Activated CD4-positive, alpha-beta T cell treated with anti-CD3 and anti-CD28 coated beads, Interleukin-2, amount 10 ng/mL, durations not matched to agents 7 days and 5 days (primary cell): ENCODE results near the gene NTNG2. TPM values are rescaled to one million over a fixed set of nuclear protein-coding genes. Genes with fewer than 3 reads are reported as not detected.

Experiments
- CTCF ChIA-PET: fragments of 350-600 bp; sonication (Branson Sonifier 250); formaldehyde crosslinking; loops from one replicate; lab custom pipeline; 2021; ENCODE audit warnings: antibody characterized with exemption; lab: Charles Lee
- POLR2A ChIA-PET: fragments of 350-600 bp; sonication (Branson Sonifier 250); formaldehyde crosslinking; loops from one replicate; lab custom pipeline; 2021; ENCODE audit warnings: antibody characterized with exemption; lab: Charles Lee
- DNase-seq: peaks from one replicate; pipeline ENCODE4 v3.0.0-alpha.2; 2020
- H3K27ac Mint-ChIP-seq: one replicate; pipeline ENCODE4 v1.8.0; 2021; ENCODE audit warnings: mild to moderate bottlenecking, moderate library complexity, mixed read lengths
- H3K27me3 Mint-ChIP-seq: one replicate; pipeline ENCODE4 v1.8.0; 2021; ENCODE audit warnings: mixed read lengths
- H3K36me3 Mint-ChIP-seq: one replicate; pipeline ENCODE4 v1.8.0; 2021; ENCODE audit warnings: low read depth, mixed read lengths
- H3K4me1 Mint-ChIP-seq: one replicate; pipeline ENCODE4 v1.8.0; 2021; ENCODE audit warnings: mixed read lengths
- H3K4me3 Mint-ChIP-seq: one replicate; pipeline ENCODE4 v1.8.0; 2021; ENCODE audit warnings: mild to moderate bottlenecking, moderate library complexity, mixed read lengths
- H3K9me3 Mint-ChIP-seq: one replicate; pipeline ENCODE4 v1.8.0; 2021; ENCODE audit warnings: mixed read lengths
- total RNA-seq, 2 experiments: library from RNA; stranded (reverse); gene quantifications; one replicate each; pipeline ENCODE4 v1.2.3, GENCODE V29; 2021

NTNG2 gene
- total RNA-seq, 2 experiments from 2014 or later = 5.4 to 6.6 TPM

DNA sequence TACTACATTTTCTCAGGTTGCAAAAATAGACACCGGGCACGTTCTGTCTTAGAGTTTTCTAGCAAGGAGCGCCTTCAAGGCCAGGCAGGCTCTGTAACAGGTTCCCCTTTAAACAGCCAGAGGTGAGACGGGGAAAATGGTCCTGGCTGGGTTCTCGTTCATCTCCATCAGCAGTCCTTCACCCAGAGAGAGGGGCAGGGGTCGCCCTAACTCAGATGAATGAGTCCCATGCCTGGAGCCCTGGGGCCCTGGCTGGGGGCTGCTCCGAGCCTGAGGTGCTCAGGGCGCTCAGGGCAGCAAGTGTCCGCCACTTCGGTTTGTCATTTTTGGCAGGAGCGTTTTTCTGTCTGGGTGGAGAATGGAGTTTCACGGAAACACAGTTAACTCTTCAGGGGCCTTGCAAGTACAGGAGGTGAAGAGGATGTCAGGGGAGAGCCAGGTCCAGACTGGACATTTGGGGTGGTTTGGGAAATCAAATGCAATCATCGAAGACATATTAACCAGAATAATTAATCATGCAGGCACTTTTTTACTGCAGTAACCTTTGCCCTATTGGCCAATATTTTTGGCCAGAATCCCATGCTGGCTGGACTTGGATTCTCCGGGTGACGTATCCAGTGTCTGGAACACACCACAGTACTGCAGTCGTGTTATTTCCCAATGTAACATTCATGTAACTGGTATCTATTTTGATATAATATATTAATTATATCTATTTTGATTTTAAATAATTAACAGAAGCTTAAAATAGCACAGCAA, 2.9 kb downstream of the NTNG2 start:
- no peak overlapping the region for H3K27ac Mint-ChIP-seq
- DNase-seq = no peak
- H3K4me1 Mint-ChIP-seq = peaks cover 13% of the 10 kb centered on the region
- H3K36me3 Mint-ChIP-seq = peaks cover 1% of the 10 kb centered on the region
- H3K27me3 Mint-ChIP-seq = peaks cover 56% of the 10 kb centered on the region
- ChIA-PET POLR2A (no interaction called here), CTCF (interaction anchor here (0.6 kb wide), 1 partner anchor 407 kb away, joined by 3 read pairs; no protein-coding TSS in a partner anchor)
- no peaks in the 10 kb centered on the region for H3K9me3 Mint-ChIP-seq
- peak overlapping the region; percentile 22 for H3K4me3 Mint-ChIP-seq

DNA sequence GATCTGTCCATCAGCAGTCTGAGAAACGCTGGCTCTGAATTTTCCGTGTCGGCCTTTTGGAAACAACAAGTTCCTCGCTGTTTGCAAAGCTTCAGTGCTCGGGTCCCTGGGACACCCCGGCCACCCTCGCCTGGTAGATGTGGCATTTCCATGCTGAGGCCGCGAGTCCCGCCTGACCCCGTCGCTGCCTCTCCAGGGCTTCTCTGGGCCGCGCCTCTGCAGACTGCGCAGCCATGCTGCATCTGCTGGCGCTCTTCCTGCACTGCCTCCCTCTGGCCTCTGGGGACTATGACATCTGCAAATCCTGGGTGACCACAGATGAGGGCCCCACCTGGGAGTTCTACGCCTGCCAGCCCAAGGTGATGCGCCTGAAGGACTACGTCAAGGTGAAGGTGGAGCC, 4.7 kb downstream of the NTNG2 start:
- DNase-seq = no peak
- POLR2A ChIA-PET = no interaction called here
- Mint-ChIP-seq H3K27me3 (peaks cover 45% of the 10 kb centered on the region), H3K4me1 (peaks cover 5% of the 10 kb centered on the region), H3K27ac (no peak overlapping the region), H3K9me3 (no peaks in the 10 kb centered on the region), H3K4me3 (no peak overlapping the region), H3K36me3 (peaks cover 1% of the 10 kb centered on the region)
- CTCF ChIA-PET = interaction anchor here (0.8 to 1.1 kb wide), 2 partner anchors 12 to 16 kb away, joined by 3 read pairs; no protein-coding TSS in a partner anchor

DNA sequence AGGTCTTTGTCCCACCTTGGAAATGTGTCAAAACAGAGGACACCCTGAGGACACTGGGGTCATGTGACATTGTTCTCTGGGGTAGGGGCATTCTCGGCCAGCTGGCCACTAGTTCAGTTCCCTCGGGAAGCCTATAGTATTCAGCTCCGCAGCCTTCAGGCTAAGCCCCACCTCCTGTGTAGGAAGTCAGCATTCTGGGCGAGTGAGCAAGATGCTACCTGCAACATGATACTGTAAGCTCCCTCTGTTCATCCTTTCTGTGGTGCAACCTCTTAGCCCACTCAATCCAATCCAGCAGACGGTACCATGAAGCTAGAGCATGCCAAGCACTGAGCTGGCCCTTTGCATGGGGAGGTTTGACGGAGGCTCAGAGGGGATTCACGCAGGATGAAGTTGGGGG, 5.3 kb downstream of the NTNG2 start:
- Mint-ChIP-seq H3K9me3 (no peaks in the 10 kb centered on the region), H3K27me3 (peaks cover 45% of the 10 kb centered on the region), H3K4me3 (no peak overlapping the region), H3K27ac (no peak overlapping the region), H3K36me3 (peaks cover 1% of the 10 kb centered on the region), H3K4me1 (peaks cover 5% of the 10 kb centered on the region)
- POLR2A ChIA-PET = no interaction called here
- no peak for DNase-seq
- CTCF ChIA-PET = interaction anchor here (0.8 to 1.1 kb wide), 2 partner anchors 11 to 69 kb away, joined by 3 to 4 read pairs; no protein-coding TSS in a partner anchor

DNA sequence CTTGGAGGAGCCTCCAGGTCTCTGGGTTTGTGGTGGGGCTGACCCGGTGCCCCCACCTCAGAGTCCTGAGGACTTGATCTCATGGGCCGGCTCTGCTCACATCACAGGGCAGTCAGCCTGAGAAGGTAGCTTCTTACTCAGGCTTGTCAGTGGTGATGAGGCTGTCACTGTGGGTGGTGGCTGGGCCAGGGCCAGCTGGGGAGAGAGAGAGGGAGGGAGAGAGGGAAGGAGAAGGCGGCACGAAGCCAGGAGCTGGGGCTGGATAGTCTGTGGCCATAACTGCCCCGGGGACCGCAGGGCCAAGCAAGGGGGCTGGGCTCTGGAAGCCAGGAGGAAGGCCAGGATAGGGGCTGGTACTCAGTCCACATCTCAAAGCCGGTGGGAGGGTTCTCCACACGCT, 6.5 kb downstream of the NTNG2 start:
- CTCF ChIA-PET = interaction anchor here (0.5 to 2.8 kb wide), 5 partner anchors 68 to 571 kb away, joined by 3 to 16 read pairs (median 4); no protein-coding TSS in a partner anchor
- H3K4me1 Mint-ChIP-seq = peaks cover 2% of the 10 kb centered on the region
- H3K27me3 Mint-ChIP-seq = peaks cover 40% of the 10 kb centered on the region
- DNase-seq = no peak
- no peaks in the 10 kb centered on the region for H3K9me3 Mint-ChIP-seq
- no peak overlapping the region for H3K27ac Mint-ChIP-seq
- H3K36me3 Mint-ChIP-seq = no peaks in the 10 kb centered on the region
- POLR2A ChIA-PET = no interaction called here
- no peak overlapping the region for H3K4me3 Mint-ChIP-seq

DNA sequence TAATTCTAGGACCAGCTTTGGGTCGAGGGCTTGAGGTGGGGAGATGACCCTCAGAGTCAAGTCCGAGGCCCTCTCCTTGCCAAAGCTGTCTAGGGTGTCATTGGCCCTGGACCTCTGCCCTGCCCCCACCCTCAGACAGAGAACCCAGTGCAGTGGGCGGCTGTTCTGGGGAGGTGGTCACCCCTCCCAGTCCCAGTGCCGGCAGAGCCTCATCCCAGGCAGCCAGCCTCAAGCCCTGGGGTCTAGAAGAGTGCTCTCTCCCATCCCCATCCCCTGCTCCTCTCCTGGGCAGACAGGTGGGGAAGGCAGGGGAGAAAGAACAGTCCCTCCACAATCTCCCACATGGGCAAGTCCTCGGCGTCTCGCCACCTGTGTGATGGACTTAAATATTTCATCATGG, 7.0 kb downstream of the NTNG2 start:
- peaks cover 37% of the 10 kb centered on the region for H3K27me3 Mint-ChIP-seq
- H3K4me1 Mint-ChIP-seq = peaks cover 2% of the 10 kb centered on the region
- H3K27ac Mint-ChIP-seq = no peak overlapping the region
- H3K9me3 Mint-ChIP-seq = no peaks in the 10 kb centered on the region
- H3K36me3 Mint-ChIP-seq = no peaks in the 10 kb centered on the region
- DNase-seq = no peak
- POLR2A ChIA-PET = no interaction called here
- CTCF ChIA-PET = interaction anchor here (0.6 to 2.8 kb wide), 4 partner anchors 67 to 571 kb away, joined by 3 to 16 read pairs (median 4); no protein-coding TSS in a partner anchor
- H3K4me3 Mint-ChIP-seq = no peak overlapping the region

DNA sequence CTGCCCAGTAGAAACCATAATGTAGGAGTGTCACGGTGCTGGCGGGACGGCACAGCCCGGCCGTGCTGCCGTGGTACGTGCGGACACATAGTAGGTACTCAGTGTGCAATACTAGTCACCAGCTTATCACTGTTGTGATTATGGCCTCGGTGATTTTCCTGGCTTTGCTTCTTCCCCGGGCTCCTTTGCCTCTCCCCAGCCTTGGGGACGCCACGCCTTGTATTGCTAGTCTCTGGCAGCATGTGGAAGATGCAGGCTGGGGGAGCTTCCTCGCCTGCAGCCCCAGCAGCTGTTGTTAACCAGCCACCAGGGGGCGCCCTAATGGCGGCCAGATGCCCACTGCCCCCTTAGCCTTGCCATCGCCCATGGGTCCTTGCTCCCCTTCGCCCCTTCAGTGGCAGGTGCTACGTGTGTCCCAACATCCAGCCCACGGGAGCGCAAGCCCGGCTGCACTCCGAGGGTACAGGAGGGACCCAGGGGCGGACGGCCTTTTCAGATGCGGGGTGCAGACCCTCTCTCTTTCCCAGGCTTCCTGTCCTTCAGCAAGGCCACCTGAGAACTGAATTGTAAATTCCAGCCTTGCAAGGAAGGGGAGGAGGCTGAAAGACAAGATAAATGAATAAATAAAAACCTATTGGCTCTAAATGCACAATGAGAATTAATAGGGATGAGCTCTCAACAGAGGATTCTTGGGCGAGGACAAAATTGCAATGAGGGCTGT, 8.0 kb downstream of the NTNG2 start:
- CTCF ChIA-PET = interaction anchor here (0.7 to 2.8 kb wide), 9 partner anchors 10 to 392 kb away, joined by 3 to 16 read pairs (median 4); no protein-coding TSS in a partner anchor
- Mint-ChIP-seq H3K4me3 (no peak overlapping the region), H3K9me3 (no peaks in the 10 kb centered on the region), H3K27me3 (peaks cover 28% of the 10 kb centered on the region), H3K36me3 (no peaks in the 10 kb centered on the region), H3K4me1 (no peaks in the 10 kb centered on the region), H3K27ac (no peak overlapping the region)
- POLR2A ChIA-PET = no interaction called here
- DNase-seq = peak; percentile 55

DNA sequence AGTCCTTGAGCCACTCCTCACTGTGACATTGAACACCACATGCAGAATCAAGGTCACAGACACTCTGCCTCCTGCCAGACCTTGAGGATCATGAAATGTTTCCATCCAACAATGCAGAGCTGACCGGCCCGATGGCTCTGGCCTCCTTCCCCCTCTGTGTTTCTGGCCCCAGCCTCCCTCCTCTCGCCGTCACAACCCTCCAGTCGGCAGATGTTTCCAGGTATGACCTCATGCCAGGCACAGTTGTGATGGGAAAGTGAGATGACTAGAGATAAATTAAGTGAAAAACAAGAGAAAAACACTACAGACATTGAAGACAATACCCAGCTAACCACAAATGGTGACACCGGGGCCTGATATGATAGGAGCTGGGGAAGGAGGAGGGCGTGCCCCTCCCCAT, 9.8 kb downstream of the NTNG2 start:
- Mint-ChIP-seq H3K4me3 (no peak overlapping the region), H3K9me3 (no peaks in the 10 kb centered on the region), H3K27me3 (peaks cover 11% of the 10 kb centered on the region), H3K36me3 (no peaks in the 10 kb centered on the region), H3K27ac (no peak overlapping the region), H3K4me1 (no peaks in the 10 kb centered on the region)
- ChIA-PET POLR2A (no interaction called here), CTCF (interaction anchor here (1.2 to 1.6 kb wide), 2 partner anchors 16 to 65 kb away, joined by 3 to 4 read pairs; no protein-coding TSS in a partner anchor)
- DNase-seq = no peak

DNA sequence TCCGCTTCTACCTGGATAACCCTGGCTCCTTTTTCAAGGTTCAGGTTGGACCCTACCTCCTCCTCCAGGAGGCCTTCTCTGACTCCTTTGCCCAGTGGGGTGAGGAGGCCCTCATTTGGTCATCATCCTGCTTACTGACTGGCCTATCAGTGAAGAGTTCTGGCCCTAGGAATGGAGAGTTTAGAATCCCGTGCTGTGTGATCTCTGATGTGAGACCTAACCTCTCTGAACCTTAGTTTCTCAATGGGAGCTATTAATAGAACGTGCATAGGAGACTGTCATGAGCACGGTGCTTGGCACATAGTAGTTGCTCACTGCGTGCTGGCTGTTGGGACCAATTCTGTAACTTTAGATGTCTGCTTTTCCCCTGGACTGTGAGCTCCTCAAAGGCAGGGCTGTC, 10.3 kb downstream of the NTNG2 start:
- Mint-ChIP-seq H3K4me3 (no peak overlapping the region), H3K27me3 (peaks cover 9% of the 10 kb centered on the region), H3K4me1 (no peaks in the 10 kb centered on the region), H3K9me3 (no peaks in the 10 kb centered on the region), H3K27ac (no peak overlapping the region), H3K36me3 (no peaks in the 10 kb centered on the region)
- DNase-seq = no peak
- CTCF ChIA-PET = interaction anchor here (1.6 kb wide), 1 partner anchor 64 kb away, joined by 4 read pairs; no protein-coding TSS in a partner anchor
- POLR2A ChIA-PET = no interaction called here

DNA sequence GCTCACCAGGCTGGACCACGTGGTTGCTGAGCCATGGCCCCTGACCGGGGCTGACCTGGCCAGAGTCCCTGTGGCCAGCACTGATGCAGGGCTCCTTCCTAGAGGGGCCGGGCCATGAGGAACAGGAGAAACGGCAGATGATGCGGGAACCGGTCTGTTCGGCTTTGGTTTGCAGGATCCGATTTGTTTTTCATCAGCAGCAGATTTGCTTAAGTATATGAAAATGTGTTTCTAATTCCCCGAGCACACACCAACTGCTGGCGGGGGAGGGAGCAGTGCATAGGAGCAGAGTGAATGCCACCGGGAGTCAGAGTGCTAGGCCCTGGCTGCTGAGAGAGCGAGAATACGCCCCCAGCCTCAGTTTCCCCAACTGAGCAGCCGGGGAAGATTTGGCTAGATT, 13.6 kb downstream of the NTNG2 start:
- H3K9me3 Mint-ChIP-seq = no peaks in the 10 kb centered on the region
- ChIA-PET POLR2A (no interaction called here), CTCF (no interaction called here)
- H3K4me3 Mint-ChIP-seq = no peak overlapping the region
- H3K36me3 Mint-ChIP-seq = no peaks in the 10 kb centered on the region
- DNase-seq = no peak
- H3K4me1 Mint-ChIP-seq = no peaks in the 10 kb centered on the region
- peaks cover under 1% of the 10 kb centered on the region for H3K27me3 Mint-ChIP-seq
- no peak overlapping the region for H3K27ac Mint-ChIP-seq

DNA sequence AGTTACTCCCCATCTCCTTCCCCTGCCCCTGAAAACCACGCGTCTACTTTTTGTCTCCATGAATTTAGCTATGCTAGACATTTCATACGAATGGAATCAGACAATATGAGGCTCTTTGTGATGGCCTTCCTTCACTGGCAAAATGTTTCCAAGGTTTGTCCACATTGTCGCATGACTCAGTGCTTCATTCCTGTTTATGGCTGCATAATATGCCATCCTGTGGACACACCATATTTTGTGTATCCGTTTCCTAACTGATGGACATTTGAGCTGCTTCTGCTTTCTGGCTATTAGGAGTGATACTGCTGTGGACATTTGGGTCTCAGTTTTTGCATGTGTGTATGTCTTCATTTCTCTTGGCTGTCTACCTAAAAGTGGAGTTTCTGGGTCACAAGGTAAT, 14.5 kb downstream of the NTNG2 start:
- Mint-ChIP-seq H3K27ac (no peak overlapping the region), H3K4me3 (no peak overlapping the region), H3K27me3 (peaks cover 1% of the 10 kb centered on the region), H3K4me1 (no peaks in the 10 kb centered on the region), H3K9me3 (no peaks in the 10 kb centered on the region), H3K36me3 (no peaks in the 10 kb centered on the region)
- ChIA-PET CTCF (no interaction called here), POLR2A (no interaction called here)
- DNase-seq = no peak

DNA sequence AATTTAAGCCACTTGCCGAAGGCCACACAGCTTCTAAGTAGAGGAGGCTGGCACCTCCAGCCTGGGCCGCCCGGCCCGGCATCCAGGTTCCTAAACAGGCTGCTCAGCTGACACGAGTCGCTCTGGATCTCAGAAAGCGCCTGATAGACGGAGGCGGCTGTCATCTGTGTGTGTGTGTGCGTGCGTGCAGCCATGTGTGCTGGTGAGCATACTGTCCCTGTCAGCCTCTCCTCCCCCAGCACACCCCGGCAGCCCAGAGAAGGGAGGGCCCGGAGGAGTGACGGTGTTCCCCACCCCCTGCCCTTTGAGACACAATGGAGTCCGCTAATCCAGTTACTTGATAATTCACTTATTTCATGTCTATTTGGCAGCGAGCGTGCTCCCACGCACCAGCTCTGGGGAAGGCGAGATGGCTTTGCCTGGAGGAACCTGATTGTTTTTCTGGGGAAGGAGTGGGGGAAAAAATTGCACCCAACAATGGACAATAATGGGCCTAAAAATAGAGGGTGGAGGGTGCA, 20.0 kb downstream of the NTNG2 start:
- H3K4me3 Mint-ChIP-seq = no peak overlapping the region

DNA sequence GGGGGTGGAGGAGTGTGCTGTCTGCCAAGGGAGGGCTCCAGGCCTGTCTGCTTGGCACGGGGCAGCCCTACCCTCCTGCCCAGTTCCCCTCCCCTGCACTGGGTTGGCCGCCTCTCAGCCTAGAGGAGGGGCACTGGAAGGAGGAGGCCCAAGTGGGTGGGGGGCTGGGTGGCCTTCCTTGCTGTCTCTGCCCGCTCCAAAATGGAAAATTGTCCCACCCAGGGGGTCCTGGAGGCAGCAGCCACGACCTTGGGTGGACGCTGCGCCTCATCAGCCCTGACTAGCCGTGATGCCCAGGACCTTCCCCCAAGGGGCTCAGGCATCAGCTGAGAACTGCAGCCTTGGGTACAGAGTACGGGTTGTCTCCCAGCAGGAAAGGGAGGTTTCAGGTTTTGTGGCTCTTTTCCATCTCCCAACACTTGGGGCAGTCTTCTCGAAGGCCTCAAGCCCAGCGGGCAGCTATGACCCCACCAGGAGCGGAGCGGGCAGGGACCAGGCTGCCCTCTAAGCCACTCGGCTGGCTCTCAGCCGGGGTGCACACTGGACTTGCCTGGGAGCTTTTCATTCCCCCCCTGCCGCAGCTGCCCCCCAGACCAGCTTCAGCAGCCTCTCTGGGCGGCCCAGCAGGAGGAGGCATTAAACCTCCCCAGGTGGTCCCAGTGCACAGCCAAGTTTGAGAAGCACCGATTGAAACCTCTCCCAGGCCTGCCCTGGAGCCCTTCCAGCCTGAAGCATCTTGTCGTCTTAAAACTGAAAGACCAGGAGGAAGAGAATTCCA, 20.6 kb downstream of the NTNG2 start:
- Mint-ChIP-seq H3K27ac (no peak overlapping the region), H3K27me3 (peaks cover 12% of the 10 kb centered on the region), H3K4me3 (no peak overlapping the region), H3K9me3 (no peaks in the 10 kb centered on the region), H3K36me3 (no peaks in the 10 kb centered on the region), H3K4me1 (no peaks in the 10 kb centered on the region)
- no peak for DNase-seq
- ChIA-PET POLR2A (no interaction called here), CTCF (interaction anchor here (0.6 kb wide), 1 partner anchor 525 kb away, joined by 3 read pairs; no protein-coding TSS in a partner anchor)

More for the DNA sequence above, 20.0 kb downstream of the NTNG2 start:
- Mint-ChIP-seq H3K27me3 (peaks cover 12% of the 10 kb centered on the region), H3K9me3 (no peaks in the 10 kb centered on the region), H3K27ac (no peak overlapping the region), H3K4me1 (no peaks in the 10 kb centered on the region), H3K36me3 (no peaks in the 10 kb centered on the region)
- ChIA-PET POLR2A (interaction anchor here (0.6 kb wide), 1 partner anchor 83 kb away, joined by 3 read pairs; no protein-coding TSS in a partner anchor), CTCF (interaction anchor here (0.7 kb wide), 1 partner anchor 487 kb away, joined by 3 read pairs; no protein-coding TSS in a partner anchor)
- DNase-seq = no peak
